ENCODE measurements around the gene LRRTM2.

DNA sequence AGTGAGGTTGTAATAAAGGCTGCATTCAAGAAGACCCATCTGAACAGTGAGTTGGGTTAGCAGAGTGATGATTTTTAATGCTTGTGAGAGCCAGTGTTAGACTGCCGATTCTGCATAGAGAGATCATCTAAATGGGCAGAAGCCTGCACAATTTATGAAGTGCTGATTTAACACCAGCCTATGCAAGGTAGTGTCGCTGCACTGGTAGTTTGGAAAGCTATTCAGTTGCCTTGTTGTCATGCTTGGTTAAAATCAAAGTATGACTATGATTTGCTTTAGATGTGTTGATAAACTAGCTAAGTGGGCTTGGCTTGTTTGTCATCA lies 379 bp upstream of the LRRTM2 start:
- TF ChIP-seq, protein P1, sequence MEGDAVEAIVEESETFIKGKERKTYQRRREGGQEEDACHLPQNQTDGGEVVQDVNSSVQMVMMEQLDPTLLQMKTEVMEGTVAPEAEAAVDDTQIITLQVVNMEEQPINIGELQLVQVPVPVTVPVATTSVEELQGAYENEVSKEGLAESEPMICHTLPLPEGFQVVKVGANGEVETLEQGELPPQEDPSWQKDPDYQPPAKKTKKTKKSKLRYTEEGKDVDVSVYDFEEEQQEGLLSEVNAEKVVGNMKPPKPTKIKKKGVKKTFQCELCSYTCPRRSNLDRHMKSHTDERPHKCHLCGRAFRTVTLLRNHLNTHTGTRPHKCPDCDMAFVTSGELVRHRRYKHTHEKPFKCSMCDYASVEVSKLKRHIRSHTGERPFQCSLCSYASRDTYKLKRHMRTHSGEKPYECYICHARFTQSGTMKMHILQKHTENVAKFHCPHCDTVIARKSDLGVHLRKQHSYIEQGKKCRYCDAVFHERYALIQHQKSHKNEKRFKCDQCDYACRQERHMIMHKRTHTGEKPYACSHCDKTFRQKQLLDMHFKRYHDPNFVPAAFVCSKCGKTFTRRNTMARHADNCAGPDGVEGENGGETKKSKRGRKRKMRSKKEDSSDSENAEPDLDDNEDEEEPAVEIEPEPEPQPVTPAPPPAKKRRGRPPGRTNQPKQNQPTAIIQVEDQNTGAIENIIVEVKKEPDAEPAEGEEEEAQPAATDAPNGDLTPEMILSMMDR (IDR thresholded peaks at IDR 0.05 in 4 of 5, conservative IDR thresholded peaks at IDR 0.05 in 1 of 5): no peak
- no peak for TF ChIP-seq POLR2A (IDR thresholded peaks at IDR 0.05)

Data from gastrocnemius medialis (tissue), 4 donors.